IPS-18a (cell line): ENCODE data around the gene SLX4IP.

Experiments
- H3K27ac ChIP-seq: one replicate; pipeline ENCODE4 v1.5.1; 2013; ENCODE audit warnings: low read length
- H3K27me3 ChIP-seq: one replicate; pipeline ENCODE4 v1.6.1; 2013; ENCODE audit warnings: mild to moderate bottlenecking, low read length; ENCODE audit not compliant: control insufficient read depth, insufficient read depth
- H3K36me3 ChIP-seq: one replicate; pipeline ENCODE4 v1.6.1; 2013; ENCODE audit warnings: low read depth, low read length; ENCODE audit not compliant: control insufficient read depth
- H3K4me1 ChIP-seq: one replicate; pipeline ENCODE4 v1.6.1; 2013; ENCODE audit warnings: low read depth, low read length; ENCODE audit not compliant: control insufficient read depth
- H3K4me3 ChIP-seq: one replicate; pipeline ENCODE4 v1.5.1; 2013; ENCODE audit warnings: low read length
- H3K9ac ChIP-seq: one replicate; pipeline ENCODE4 v1.6.1; 2013; ENCODE audit warnings: mild to moderate bottlenecking, low read length, moderate library complexity
- H3K9me3 ChIP-seq: one replicate; pipeline ENCODE4 v1.6.1; 2013; ENCODE audit warnings: low read depth, low read length; ENCODE audit not compliant: control insufficient read depth

Gene SLX4IP

DNA sequence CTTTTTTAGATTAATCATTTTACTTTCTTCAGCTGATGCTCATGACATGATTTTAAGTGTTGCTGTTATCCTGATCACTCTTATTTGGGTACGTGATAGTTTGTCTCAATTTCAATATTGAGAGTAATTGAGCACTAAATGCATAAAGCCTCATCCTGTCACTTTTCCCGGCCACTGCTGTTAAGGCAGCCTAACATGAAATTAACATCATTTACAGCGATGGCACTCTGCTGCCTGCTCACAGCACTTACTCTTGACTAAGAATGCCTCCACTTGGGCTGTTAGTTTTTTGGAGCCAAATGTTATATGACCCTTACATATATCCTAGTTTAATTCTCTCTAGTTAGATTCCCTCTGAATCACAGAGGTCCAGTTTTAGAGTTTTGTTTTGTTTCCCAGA is 107.3 kb downstream of the SLX4IP start:
- H3K9ac ChIP-seq, result no peak overlapping the region
- H3K9me3 ChIP-seq, result no peaks in the 10 kb centered on the region
- H3K4me3 ChIP-seq, result no peak overlapping the region
- peaks cover 14% of the 10 kb centered on the region for H3K4me1 ChIP-seq
- H3K36me3 ChIP-seq, result no peaks in the 10 kb centered on the region
- H3K27ac ChIP-seq, result no peak overlapping the region
- H3K27me3 ChIP-seq, result no peaks in the 10 kb centered on the region

DNA sequence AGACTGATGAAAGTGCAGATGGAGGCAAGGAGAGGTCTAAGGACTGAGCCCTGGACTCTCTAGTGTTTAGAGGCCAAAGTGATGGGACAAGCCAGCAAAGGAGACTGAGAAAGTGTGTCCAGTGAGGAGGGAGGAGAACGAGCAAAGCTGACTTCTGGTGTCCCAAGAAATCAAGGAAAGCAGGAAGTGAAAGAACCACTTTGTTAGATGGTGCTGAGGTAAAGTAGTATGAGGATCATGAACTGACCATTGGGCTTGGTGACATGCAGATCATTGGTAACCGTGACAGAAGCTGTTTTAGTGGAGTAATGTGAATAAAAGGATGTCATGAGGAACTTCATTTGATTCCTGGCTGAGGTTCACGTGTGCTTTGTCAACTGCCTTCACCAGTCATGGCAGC is 108.4 kb downstream of the SLX4IP start:
- Histone ChIP-seq H3K4me1 (peaks cover 14% of the 10 kb centered on the region), H3K9me3 (no peaks in the 10 kb centered on the region), H3K27me3 (no peaks in the 10 kb centered on the region), H3K27ac (no peak overlapping the region), H3K9ac (no peak overlapping the region), H3K36me3 (no peaks in the 10 kb centered on the region), H3K4me3 (no peak overlapping the region)

DNA sequence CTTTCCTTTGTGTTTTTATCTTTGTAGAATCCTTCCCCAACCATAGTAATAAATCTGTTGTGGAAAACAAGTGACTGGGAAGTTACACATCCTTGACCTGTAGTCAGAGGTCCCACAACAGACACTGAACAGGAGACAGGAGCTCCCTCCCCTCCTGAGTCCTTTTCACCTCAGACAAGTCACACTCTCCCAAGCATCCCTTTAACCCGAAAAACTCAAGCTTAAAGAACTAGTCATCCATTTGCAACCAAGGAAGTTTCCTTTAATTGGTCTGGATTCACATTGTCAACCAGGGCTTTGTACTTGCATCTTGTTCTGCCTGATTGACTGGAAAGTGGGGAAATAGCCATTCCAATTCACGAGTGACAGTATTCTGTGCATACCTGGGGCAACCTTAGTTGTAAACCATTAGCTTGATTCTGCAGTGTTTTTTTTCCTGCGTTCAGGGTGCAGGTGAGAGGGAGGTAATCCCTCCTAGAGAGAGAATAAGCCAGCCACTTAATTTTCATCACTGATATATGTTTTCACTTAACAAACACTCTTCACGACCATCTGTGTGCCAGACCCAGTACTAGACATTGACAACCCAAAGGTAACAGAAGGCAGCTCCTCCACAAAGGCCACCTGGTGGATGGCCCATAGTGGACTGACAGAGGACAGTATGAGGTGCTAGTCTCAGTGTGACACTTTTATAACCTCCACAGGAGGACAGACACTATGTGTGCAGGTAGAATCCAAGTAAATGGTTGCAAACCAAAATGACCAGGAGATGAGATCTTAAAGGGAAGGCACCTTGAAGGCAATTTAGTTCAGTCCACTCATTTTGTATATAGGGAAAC is 112.4 kb downstream of the SLX4IP start:
- Histone ChIP-seq H3K9ac (no peak overlapping the region), H3K27ac (no peak overlapping the region), H3K9me3 (no peaks in the 10 kb centered on the region), H3K4me3 (no peak overlapping the region), H3K36me3 (no peaks in the 10 kb centered on the region), H3K4me1 (peaks cover 10% of the 10 kb centered on the region), H3K27me3 (no peaks in the 10 kb centered on the region)

DNA sequence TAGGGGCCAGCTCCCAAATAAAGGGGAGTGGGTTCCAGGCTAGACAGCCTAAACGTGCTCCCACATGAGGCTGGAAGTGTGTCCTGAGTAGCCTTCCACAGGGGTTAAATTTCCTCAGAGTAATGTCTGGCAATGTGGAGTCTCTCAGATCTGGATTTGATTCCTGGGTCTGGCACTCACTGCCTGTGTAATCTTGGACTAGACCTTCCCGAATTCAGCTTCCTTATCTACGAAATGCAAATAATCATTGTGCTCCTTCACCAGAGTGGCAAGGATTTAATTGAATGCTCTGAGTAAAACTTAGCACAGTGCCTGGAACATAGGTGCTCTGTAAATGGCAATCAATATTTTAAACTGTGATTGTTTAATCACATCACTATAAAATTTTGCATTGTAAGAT is 114.4 kb downstream of the SLX4IP start:
- no peak overlapping the region for H3K9ac ChIP-seq
- H3K4me3 ChIP-seq, result no peak overlapping the region
- H3K9me3 ChIP-seq, result no peaks in the 10 kb centered on the region
- peaks cover 18% of the 10 kb centered on the region for H3K4me1 ChIP-seq
- no peaks in the 10 kb centered on the region for H3K36me3 ChIP-seq
- no peaks in the 10 kb centered on the region for H3K27me3 ChIP-seq
- H3K27ac ChIP-seq, result no peak overlapping the region

DNA sequence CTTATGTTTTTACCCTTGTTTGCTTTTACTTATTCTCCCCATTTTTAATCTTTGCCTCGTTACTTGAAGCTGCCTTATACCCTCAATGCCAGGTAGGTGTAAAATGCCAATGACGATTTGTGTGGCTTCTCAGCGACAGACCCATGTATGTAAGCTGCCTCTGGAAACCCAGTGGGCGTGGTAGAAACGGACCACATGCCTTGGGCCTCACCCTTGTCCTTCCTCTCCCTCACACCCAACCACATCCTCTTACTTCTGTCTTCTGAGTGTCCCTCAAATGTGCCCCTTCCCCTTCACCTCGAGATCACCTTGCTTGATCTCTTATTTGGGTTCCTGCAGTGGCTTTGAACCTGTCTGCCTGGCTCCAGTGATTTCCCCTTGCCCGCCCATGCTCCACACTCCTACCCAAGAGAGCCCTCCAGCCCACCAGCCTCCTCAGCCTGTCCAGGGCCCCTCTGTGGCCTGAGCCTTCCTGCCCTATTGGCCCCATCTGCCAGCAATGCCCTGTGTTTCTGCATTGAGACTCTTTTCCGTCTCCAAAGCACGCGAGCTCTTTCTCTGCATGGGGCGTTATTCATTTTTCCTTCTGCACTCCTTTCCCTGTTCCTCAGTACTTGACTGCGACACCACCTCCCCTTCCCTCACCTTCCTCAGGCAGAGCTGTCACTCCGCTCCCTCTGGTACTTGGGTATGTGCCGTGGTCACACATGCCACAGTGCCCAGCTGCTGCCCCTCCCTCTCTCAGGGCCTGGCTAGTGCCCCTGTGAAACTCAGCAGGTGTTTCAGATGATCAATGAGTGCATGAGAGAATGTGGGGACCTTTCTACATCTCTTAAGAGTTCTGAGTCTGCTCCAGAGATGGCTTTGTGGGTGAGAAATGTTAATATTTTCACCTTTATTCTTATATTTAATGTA is 115.4 kb downstream of the SLX4IP start:
- H3K36me3 ChIP-seq, result no peaks in the 10 kb centered on the region
- no peak overlapping the region for H3K9ac ChIP-seq
- H3K27me3 ChIP-seq, result no peaks in the 10 kb centered on the region
- no peaks in the 10 kb centered on the region for H3K9me3 ChIP-seq
- H3K4me3 ChIP-seq, result no peak overlapping the region
- no peak overlapping the region for H3K27ac ChIP-seq
- H3K4me1 ChIP-seq, result peaks cover 18% of the 10 kb centered on the region

DNA sequence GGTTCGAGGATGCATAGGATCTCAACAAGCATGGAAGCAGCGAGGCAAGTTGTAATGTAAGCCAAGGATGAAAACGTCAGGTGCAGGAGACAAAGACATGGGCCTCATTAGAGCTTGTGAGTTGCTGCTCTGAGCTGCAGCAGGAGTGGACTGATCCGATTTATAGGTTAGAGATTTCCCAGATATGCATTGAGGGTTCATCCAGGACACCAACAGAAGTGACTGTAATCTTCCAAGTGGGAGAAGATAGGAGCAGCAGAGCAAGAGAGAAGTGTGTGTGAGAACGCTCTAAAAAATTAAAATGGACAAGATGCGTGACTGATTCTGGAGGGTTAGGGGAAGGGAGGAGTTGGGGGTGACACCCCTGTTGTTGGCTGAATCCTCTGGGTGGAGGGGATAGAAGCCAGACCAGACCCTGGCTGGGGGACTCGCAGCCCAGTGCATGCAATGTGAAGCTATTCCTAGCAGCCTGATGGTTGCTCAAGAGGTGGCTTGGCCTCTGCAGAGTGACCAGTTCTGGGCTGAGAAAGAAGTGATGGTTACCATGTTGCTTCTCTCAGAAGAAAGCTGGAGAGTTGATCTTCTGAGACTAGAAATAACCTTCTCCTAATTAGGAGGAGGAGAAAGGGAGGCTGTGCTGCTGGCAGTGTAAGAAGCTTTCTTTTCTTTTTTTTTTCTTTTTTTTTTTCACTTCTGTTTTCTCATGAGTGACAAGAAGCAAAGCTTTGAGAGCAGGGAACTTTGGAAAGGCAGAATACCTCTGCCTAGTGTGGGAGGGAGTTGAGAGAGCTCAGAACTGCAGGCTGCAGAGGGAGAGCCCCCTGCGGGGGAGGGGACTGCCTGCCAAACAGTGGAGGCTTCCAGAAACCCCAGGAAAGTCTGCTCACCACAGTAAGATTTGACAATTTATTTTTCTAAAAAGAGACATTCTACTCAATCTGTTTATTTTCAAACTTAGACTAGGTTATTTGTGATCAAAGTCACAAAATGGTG is 116.9 kb downstream of the SLX4IP start:
- H3K27ac ChIP-seq, result no peak overlapping the region

DNA sequence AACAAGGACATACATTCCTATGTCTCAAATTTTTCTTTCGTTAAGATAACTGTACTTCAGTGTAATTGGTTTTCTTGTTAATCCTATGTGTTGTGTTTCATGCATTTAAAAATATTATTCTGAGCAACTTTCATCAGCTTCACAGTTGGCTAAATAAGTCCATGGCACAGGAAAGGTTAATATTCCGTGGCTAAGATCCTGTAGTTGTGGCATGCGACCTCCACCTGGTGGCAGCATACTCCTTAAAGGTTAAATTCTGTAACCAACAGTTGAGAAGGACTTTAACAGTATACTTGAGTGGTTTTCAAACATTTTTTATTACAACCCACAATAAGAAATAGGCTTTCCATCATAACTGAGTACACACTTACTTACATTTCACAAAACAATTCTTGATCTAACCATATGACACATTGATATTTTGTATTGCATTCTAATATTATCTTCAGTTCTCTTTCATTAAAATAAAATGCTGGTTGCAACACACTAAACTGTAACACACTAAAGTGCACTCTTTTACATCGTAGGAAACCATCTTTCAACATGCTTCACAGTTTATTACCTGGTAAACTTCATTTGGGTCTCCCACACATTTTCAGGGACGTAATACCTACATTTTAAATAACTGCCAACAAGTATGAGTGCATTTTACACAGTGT is 118.3 kb downstream of the SLX4IP start:
- no peaks in the 10 kb centered on the region for H3K36me3 ChIP-seq
- no peak overlapping the region for H3K4me3 ChIP-seq
- H3K4me1 ChIP-seq, result peaks cover 30% of the 10 kb centered on the region
- no peaks in the 10 kb centered on the region for H3K27me3 ChIP-seq
- no peak overlapping the region for H3K9ac ChIP-seq
- H3K27ac ChIP-seq, result peak overlapping the region; percentile 13
- H3K9me3 ChIP-seq, result no peaks in the 10 kb centered on the region

More for the DNA sequence above, 116.9 kb downstream of the SLX4IP start:
- Histone ChIP-seq H3K4me3 (no peak overlapping the region), H3K36me3 (no peaks in the 10 kb centered on the region), H3K9me3 (no peaks in the 10 kb centered on the region), H3K9ac (no peak overlapping the region), H3K27me3 (no peaks in the 10 kb centered on the region), H3K4me1 (peaks cover 18% of the 10 kb centered on the region)

DNA sequence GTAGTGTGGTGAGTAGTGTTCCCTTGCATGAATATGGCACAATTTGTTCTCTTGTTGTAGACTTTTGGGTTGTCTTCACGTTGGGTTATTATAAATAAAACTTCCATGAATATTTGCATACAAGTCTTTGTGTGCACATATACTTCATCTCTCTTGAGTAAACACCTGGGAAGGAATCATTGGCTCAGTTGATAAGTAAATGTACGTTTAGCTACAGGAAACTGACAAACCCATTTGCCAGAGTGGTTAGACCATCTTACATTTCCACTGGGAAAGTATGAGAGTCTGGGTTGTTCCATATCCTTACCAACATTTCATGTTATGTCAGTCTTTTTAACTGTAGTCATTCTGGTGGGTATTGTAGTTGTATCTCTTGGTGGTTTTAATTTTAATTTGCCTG is 119.2 kb downstream of the SLX4IP start:
- Histone ChIP-seq H3K27ac (no peak overlapping the region), H3K27me3 (no peaks in the 10 kb centered on the region), H3K9ac (no peak overlapping the region), H3K36me3 (no peaks in the 10 kb centered on the region), H3K4me1 (peaks cover 39% of the 10 kb centered on the region), H3K9me3 (no peaks in the 10 kb centered on the region), H3K4me3 (no peak overlapping the region)

DNA sequence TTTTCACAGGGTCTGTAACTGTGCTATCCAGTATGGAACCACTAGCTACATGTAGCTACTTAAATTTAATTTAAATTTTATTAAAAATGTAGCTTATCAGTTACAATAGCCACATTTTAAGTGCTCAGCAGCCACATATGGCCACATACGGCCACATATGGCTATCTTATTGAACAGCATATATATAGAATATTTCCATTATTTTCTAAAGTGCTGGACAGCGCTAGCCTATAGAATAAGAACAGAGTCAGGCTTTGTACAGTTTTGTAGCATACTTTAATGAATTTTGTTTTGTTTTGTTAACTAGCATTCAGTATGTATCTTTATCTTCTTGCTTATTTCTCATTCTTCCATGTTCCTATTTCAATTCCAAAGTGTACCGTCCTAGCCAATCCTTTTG is 120.3 kb downstream of the SLX4IP start:
- peaks cover 41% of the 10 kb centered on the region for H3K4me1 ChIP-seq
- no peaks in the 10 kb centered on the region for H3K27me3 ChIP-seq
- no peak overlapping the region for H3K9ac ChIP-seq
- no peak overlapping the region for H3K4me3 ChIP-seq
- no peaks in the 10 kb centered on the region for H3K9me3 ChIP-seq
- H3K27ac ChIP-seq, result no peak overlapping the region
- no peaks in the 10 kb centered on the region for H3K36me3 ChIP-seq

DNA sequence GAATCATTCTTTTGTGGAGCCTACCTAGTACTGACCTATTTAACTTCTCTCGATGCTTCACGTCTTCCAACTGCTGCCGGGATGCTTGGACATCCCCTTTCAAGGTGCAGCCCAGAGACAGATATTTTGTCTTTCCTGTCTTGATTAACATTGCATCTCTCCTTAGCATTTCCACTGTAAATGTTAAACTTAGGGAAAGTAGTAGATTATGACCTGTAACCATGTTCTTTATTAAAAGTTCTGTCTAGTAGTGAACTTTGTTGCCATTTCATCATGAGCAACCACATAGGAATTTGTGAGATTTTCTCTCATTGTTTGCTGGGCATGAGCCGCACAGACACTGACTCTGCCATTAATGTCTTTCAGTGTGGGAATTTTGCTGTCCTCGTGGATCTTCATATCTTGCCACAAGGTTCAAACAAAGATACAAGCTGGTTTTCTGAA is 120.8 kb downstream of the SLX4IP start:
- Histone ChIP-seq H3K27ac (no peak overlapping the region), H3K36me3 (no peaks in the 10 kb centered on the region), H3K9ac (no peak overlapping the region), H3K4me1 (peaks cover 41% of the 10 kb centered on the region), H3K9me3 (no peaks in the 10 kb centered on the region), H3K27me3 (no peaks in the 10 kb centered on the region), H3K4me3 (no peak overlapping the region)
